MM.1S (cell line): Measurements from ENCODE around the gene FBH1.

Source experiments
- EZH2 ChIP-seq: fragments of 300-600 bp; sonication (generic); optimal IDR thresholded peaks from 2 replicates; pipeline ENCODE3; 2017; ENCODE audit warnings: low read depth, mild to moderate bottlenecking, antibody characterized with exemption, low read length, mixed read lengths
- EZH2phosphoT487 ChIP-seq: fragments of 300-600 bp; sonication (generic); IDR thresholded peaks from 2 replicates; pipeline ENCODE4 v1.6.1; 2018; ENCODE audit warnings: antibody characterized with exemption, low read length

GRCh38 chr10:5840314-5841307 is 49.4 kb upstream of the FBH1 start:
- TF ChIP-seq EZH2phosphoT487 (no peak), EZH2 (no peak)
